HepG2 (cell line): ENCODE measurements around the gene GCNT2. TPM values are rescaled to one million over a fixed set of nuclear protein-coding genes. Genes with fewer than 3 reads are reported as not detected.
A peak's percentile ranks its signal among the peaks of the same experiment; 100 is the strongest.

Experiments
- CENPX ChIP-seq: sonication (generic); formaldehyde crosslinking; IDR thresholded peaks from 2 replicates; pipeline ENCODE4 v1.9.0; 2021; ENCODE audit warnings: mild to moderate bottlenecking, missing genetic modification reagents, moderate library complexity
- FOSL2 ChIP-seq: sonication (generic); formaldehyde crosslinking; IDR thresholded peaks from 2 replicates; pipeline ENCODE4 v1.4.0; 2020; ENCODE audit warnings: missing genetic modification reagents
- HNF4A ChIP-seq: sonication (generic); formaldehyde crosslinking; IDR thresholded peaks from 2 replicates; pipeline ENCODE4 v1.4.0; 2020; ENCODE audit warnings: missing genetic modification reagents
- HOXA9 ChIP-seq: sonication (generic); formaldehyde crosslinking; IDR thresholded peaks from 2 replicates; pipeline ENCODE4 v1.8.1; 2022; ENCODE audit warnings: missing genetic modification reagents, mild to moderate bottlenecking, moderate library complexity, borderline replicate concordance
- KLF12 ChIP-seq: sonication (generic); formaldehyde crosslinking; IDR thresholded peaks from 2 replicates; pipeline ENCODE4 v1.4.0; 2020; ENCODE audit warnings: missing genetic modification reagents, borderline replicate concordance
- NAIF1 ChIP-seq: sonication (generic); formaldehyde crosslinking; IDR thresholded peaks from 2 replicates; pipeline ENCODE4 v1.5.0; 2020; ENCODE audit warnings: mild to moderate bottlenecking, missing genetic modification reagents, borderline replicate concordance
- RFX1 ChIP-seq: fragments of 450-650 bp; IDR thresholded peaks from 2 replicates; pipeline ENCODE4 v1.6.1; 2017
- SNAI1 ChIP-seq: sonication (generic); formaldehyde crosslinking; IDR thresholded peaks from 2 replicates; pipeline ENCODE4 v1.5.0; 2020; ENCODE audit warnings: mild to moderate bottlenecking, missing genetic modification reagents, borderline replicate concordance
- TFAP4 ChIP-seq: sonication (generic); IDR thresholded peaks from 2 replicates; pipeline ENCODE4 v1.6.1; 2016; ENCODE audit warnings: low read depth, borderline replicate concordance
- ZBTB33 ChIP-seq: sonication (generic); formaldehyde crosslinking; IDR thresholded peaks from 2 replicates; pipeline ENCODE4 v1.4.0; 2020; ENCODE audit warnings: missing genetic modification reagents
- ZMAT5 ChIP-seq: sonication (generic); formaldehyde crosslinking; IDR thresholded peaks from 2 replicates; pipeline ENCODE4 v1.5.0; 2020; ENCODE audit warnings: mild to moderate bottlenecking, low read depth, missing genetic modification reagents, borderline replicate concordance
- ZNF136 ChIP-seq: sonication (generic); formaldehyde crosslinking; IDR thresholded peaks from 2 replicates; pipeline ENCODE4 v1.8.1; 2022; ENCODE audit warnings: low read depth, mild to moderate bottlenecking, moderate library complexity, missing genetic modification reagents
- ZNF264 ChIP-seq: sonication (generic); formaldehyde crosslinking; IDR thresholded peaks from 2 replicates; pipeline ENCODE4 v1.4.0; 2020; ENCODE audit warnings: missing genetic modification reagents
- ZNF296 ChIP-seq: sonication (generic); formaldehyde crosslinking; conservative IDR thresholded peaks from 2 replicates; pipeline ENCODE4 v1.5.0; 2020; ENCODE audit warnings: mild to moderate bottlenecking, missing genetic modification reagents
- ZSCAN9 ChIP-seq: IDR thresholded peaks from 2 replicates; pipeline ENCODE4 v1.6.1; 2016; ENCODE audit warnings: borderline replicate concordance
- polyA plus RNA-seq, 8 experiments: library from polyadenylated mRNA; depleted of rRNA in 3 of 8; stranded (reverse) in 7 of 8; unstranded in 1 of 8; fragments of >200 nt; fragmentation: Illumina TruSeq in 4 of 8; extraction: Trizol in 4 of 8; gene quantifications; 2 replicates each; pipeline versions ENCODE4 v1.2.1 to v1.2.3, GENCODE V29; 2011 to 2016; ENCODE audit warnings: low read depth in 4 of 8, missing spikeins in 1 of 8, mixed read lengths in 1 of 8; ENCODE audit not compliant: insufficient read depth in 1 of 8
- total RNA-seq, 5 experiments: library from RNA; depleted of rRNA; stranded (reverse); fragments of >200 nt; fragmentation: Illumina TruSeq; extraction: Trizol; gene quantifications; 2 replicates each; pipeline ENCODE4 v1.2.3, GENCODE V29; 2016; ENCODE audit warnings: low read depth in 1 of 5

GCNT2 gene
- total and polyA plus RNA-seq, 2 of the 13 experiments (the other 11 are each of a cell fraction or from before 2014, with no cell fraction given) = 11.8 to 31.9 TPM

- TF ChIP-seq ZNF264 (CRISPR knock-in tag) (peak; percentile 24; the same call in 1 of the 2 replicates), NAIF1 (CRISPR knock-in tag) (no peak), ZSCAN9 (CRISPR knock-in tag) (no peak), FOSL2 (peak; percentile 41), HOXA9 (CRISPR knock-in tag) (no peak), KLF12 (CRISPR knock-in tag) (no peak), ZBTB33 (CRISPR knock-in tag) (peak; percentile 80), CENPX (CRISPR knock-in tag) (no peak), SNAI1 (CRISPR knock-in tag) (no peak), ZNF136 (CRISPR knock-in tag) (no peak), ZNF296 (CRISPR knock-in tag) (no peak), TFAP4 (peak; percentile 37; the same call in 1 of the 2 replicates), ZMAT5 (CRISPR knock-in tag) (no peak), RFX1 (no peak), HNF4A (CRISPR knock-in tag) (0 out of 2 replicates have a peak, but pooled peaks have one; percentile 10)
Measured at GRCh38 chr6:10567256-10568026, 46.3 kb downstream of the GCNT2 start (continued).
